A673 (cell line): Measurements from ENCODE around the gene RAB3C.

Experiments
- EZH2 ChIP-seq: fragments of 200-600 bp; sonication (generic); IDR thresholded peaks from 2 replicates; pipeline ENCODE4 v1.6.1; 2017; ENCODE audit warnings: borderline replicate concordance, low read depth, mild to moderate bottlenecking, mixed read lengths, antibody characterized with exemption, low read length; ENCODE audit not compliant: poor library complexity, severe bottlenecking
- TF ChIP-seq, protein P1 (sequence below): fragments of 300-800, 200-600 bp; sonication (generic); conservative IDR thresholded peaks from 2 replicates; pipeline ENCODE4 v1.5.1; 2017; ENCODE audit warnings: low read depth, mild to moderate bottlenecking, antibody characterized with exemption, low read length, moderate library complexity, mixed read lengths

DNA sequence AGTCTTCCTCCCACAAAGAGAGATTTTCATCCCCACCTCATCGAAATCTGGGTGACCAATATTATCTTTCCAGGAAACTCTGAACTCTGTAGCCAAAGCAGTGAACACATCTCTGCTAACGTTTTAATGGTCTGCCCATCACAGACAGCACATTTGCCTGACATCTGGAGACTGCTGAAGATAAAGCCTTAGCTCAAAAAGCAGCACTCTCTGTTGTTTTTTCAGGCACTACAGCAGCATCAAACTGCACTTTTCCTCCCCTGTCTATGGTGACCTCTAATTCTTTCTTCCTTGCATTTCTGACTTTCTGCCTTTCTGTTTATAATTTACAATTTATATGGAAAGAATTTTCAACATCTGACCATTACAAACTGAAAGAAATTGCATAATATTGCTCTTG lies 66.8 kb downstream of the RAB3C start:
- no peak for TF ChIP-seq EZH2
- TF ChIP-seq, protein P1, sequence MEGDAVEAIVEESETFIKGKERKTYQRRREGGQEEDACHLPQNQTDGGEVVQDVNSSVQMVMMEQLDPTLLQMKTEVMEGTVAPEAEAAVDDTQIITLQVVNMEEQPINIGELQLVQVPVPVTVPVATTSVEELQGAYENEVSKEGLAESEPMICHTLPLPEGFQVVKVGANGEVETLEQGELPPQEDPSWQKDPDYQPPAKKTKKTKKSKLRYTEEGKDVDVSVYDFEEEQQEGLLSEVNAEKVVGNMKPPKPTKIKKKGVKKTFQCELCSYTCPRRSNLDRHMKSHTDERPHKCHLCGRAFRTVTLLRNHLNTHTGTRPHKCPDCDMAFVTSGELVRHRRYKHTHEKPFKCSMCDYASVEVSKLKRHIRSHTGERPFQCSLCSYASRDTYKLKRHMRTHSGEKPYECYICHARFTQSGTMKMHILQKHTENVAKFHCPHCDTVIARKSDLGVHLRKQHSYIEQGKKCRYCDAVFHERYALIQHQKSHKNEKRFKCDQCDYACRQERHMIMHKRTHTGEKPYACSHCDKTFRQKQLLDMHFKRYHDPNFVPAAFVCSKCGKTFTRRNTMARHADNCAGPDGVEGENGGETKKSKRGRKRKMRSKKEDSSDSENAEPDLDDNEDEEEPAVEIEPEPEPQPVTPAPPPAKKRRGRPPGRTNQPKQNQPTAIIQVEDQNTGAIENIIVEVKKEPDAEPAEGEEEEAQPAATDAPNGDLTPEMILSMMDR, result no peak
